Raji (cell line): ENCODE measurements around the gene FCRL5.

Experiments used
- POLR2A ChIP-seq: IDR thresholded peaks from 2 replicates; pipeline ENCODE4 v1.6.1; 2011; ENCODE audit warnings: low read depth, low read length, control low read depth; ENCODE audit not compliant: insufficient read depth

The FCRL5 gene

DNA sequence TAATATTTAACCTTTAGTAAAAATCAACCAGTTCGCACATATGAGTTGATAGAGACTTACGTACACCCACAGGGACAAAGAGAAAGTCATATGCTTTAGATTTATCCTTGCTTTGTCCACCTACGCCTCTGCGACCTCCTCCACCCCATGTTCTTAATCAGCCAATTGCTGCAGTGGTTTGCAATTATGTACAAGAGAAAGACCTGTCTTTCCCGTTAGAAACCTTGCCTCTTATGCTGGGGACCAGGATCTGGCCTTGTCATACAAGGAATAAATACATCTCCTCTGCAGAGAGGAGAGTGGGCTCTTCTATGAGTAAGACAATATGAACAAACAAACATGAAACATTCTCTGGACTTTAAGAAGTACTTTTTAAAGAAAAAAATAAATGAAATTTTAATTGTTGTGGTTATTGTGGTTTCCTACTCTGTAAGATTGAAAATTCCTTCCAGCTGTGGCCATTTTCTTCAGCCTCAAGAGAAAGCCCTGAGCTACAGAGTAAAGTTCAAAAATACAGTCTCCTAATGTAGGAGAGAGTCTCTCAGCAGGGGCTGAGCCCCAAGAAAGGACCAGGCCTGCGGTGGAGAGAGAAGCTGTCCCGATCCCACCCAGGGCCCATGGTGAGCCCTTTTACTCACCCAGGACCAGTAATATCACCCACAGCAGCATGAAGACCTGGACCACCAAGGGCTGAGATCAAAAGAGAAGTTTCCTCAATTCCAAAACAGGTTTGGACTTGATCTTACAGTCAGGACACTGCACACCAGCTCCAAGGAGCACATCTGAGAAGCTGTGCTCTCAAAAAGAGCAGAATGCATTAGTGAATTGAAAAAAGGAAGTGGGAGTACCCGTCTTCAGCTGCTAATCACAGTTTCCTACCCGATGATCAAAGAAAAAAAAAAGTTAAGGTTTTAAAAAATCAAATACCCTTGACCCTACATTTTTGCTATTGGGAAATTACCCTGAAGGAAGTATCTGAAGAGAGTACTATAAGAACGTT is at the start of gene FCRL5:
Gene FCRL5 (minus strand): TSS at position 822 of the 1,000 bp plus-strand sequence. CDS start 153 bp downstream, at position 669.
- TF ChIP-seq POLR2A, result no peak

DNA sequence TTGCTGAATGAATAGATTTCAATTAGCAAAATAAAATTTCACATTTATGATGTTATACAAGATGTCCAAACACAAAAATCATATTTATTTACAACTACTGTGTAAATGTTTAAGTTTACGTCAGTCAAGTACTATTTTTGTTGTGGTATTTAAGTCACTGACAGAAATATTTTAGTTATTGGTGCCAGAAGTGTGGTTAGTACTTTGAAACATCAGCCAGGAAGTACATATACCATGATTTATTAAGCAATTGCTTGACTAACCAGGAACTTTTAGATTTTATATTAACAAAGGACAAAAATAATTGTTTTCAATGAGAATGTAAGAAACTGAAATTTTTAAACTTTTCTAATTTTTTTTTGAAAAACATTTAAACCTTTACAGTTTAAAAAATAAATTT is 47.9 kb upstream of the FCRL5 start:
- no peak for TF ChIP-seq POLR2A

DNA sequence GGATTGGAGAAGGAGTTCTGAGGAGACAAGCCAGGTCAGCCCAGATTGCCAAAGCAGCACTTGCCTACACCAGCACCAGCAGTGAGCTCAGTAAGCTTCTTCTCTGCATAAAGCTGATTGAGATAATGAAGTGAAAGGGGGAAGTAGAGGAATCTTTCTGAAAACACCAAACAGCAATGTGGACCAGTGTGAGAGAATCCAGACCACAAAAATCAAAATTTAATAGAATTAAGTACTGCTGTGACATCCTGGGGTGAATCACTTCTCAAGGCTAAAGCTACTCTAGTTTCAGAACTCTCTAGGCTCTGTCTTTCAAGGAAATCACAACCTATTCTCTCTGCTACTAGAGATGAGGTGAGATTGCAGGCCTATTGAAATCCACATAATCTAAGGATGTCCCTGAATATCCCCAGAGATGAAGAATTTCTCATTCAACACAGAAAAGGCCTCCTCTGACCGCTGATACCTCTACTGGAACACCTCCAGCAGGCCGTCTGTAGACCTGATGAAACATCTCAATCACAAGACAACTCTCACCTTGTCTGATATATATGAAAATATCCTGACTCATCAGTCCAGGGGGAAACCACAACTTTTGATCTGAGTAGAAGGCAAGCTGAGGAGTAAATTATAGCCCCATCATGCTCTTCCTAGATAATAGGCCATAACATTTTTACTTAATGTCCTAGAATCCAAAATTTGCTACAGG is 45.8 kb upstream of the FCRL5 start, which contains the start of gene FCRL4:
Gene FCRL4 (minus strand): TSS at position 127 of the 709 bp plus-strand sequence. CDS start 141 bp downstream, outside the sequence.
- TF ChIP-seq POLR2A, result no peak

DNA sequence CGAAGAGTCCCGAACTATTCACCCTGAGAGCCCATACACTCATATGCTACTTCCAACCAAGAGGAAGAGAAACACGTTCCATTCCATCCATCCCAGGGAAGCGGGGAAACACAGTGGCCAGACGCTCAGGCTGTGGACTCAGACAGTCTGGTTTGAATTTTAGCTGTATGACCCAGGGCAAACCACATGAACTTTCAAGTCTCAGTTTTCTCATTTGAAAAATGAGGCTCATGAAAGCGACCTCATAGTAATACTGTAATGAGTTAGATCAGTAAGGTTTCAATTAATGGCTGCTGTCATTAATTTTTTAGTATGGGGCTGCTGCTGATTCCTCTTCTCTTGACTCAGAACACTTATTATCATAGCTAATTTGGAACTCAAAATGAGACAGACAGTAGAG is 44.1 kb upstream of the FCRL5 start:
- no peak for TF ChIP-seq POLR2A

DNA sequence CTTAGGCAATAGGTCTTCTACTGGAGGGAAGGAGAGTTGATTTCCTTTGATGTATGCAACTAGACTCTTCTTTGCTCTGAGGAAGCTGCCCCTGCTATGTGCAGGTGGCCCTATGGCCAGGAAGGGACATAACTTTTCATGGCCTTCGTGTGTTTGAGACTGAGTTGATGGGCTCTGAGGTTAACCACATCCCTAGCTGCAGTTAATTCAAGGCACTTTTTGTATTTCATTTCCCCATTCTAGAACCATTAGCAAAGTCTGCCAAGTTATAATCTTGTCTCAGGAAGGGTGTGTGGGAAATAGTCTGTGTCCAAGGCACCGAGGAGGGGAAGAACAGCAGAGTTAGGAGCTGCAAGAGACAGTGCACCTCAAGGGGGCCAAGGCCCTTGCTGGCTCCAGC is 43.0 kb upstream of the FCRL5 start:
- TF ChIP-seq POLR2A, result no peak

DNA sequence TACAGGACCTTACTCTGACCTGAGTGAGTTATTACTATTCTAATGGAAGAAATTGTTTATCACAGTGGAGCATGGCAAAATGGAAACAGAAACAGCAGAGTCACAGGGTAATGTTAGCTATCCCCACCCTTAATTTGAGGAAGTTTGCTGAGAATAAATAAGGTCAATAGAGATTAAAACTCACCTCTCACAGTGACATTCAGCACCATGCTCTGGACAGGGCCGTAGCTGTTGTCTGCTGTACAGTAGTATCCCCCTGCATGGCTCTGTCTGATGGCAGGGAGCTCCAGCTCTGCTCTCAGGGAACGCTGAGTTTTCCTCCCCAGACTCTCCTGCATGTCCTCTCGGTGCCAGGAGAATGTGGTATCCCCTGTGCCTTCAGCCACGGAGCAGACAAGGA is 33.7 kb upstream of the FCRL5 start:
- no peak for TF ChIP-seq POLR2A

DNA sequence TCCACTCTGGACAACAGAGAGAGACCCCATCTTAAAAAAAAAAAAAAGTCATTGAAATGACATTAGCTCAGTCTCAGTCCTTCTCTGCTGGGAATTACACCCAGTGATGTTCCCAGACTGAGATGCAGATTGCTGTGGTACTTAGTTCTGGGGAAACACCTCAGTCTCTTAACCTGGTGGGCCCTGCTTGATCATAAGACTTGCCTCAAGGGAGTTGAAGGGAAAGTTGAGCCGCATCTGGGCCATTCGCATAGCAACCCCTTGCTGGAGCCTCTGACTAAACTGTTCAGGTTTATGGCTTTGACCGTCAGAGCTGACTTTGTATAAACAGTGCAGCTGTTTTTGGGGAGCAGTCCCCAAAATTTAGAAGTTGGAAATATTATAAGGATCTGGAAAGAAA is 32.2 kb upstream of the FCRL5 start:
- TF ChIP-seq POLR2A, result no peak

DNA sequence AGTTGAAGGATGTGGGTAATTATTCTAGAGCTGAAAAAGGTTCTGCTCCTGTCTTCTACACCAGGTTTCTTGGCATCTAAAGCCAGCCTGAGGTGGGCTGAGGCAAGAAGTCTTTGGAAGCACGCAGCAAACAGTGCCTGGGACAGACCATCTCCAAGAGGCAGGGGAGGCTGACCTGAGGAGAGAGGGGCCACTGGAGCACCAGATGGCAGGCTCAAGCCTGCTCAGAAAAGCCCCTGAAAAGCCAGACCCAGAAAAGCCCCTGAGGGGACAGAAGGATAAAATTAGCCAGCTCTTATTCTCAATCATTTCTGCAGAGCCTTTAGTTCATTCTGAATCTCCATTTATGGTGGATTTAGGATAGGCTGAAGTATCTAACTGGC is 28.5 kb upstream of the FCRL5 start:
- TF ChIP-seq POLR2A, result no peak

DNA sequence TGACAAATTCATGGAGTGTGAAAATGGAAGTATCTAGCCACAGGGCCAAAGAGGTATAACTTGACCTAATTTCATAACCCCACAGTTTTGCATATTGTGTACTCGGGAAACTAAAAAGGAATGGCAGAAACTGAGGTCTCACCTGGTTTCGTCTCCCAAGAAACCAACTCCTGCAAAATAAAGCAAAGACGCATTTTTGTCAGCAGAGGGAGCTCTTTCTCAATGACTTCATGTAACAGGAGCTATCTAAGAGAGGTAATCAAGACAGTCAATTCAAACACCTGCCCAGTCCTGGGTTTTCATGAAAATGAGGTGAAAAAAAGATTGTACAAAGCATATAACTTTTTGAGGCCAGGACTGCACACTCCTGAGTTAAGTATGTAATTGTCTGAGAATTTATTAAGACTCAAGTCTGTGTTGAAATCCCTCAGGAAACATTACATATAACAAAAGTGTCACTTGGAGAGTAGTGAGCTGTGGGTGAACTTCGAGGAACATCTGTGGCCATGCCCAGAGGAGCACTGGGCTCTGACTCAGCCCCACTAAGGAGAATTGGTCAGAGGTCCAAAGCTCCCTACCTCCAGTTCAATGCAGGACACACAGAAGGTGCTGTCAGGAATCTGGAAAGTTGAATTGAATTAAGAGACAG is 28.0 kb upstream of the FCRL5 start:
- TF ChIP-seq POLR2A, result no peak

DNA sequence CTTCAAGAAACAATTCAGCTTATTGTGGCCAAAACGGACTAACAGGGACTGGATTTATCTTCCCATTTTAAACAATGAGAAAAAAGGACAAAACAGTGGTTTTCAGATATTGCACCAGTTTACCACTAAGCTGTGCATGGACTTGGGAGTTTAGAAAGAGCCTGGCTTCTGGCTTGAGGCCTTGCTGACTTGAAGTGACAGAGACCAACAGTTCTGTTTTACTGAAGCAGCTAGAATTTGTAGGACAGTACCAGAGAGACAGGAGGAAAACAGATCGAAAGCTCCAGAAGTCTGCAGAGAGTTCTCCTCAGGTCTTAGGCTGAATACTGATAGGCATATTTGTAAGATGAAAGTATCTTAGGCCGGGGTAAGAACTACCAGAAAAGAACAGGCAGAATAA is 25.1 kb upstream of the FCRL5 start:
- TF ChIP-seq POLR2A, result no peak

DNA sequence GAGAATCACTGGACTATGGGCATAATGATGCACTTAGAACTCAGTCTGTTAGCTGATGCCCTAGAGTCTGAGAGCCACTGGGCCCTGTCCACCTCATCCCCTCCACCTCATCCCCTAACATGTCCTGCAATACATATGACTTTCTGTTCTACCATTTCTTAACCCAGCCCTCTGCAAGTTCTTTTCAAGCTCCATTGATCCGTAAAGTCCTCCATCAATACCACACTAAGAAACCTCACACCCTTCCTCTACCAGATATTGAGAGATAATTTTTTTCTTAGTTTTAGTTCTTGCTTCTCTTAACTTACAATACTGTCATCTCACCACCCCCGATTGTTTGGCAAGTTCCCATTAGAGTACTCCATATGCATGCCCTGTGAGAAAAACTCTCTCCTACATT is 23.4 kb upstream of the FCRL5 start:
- TF ChIP-seq POLR2A, result no peak

DNA sequence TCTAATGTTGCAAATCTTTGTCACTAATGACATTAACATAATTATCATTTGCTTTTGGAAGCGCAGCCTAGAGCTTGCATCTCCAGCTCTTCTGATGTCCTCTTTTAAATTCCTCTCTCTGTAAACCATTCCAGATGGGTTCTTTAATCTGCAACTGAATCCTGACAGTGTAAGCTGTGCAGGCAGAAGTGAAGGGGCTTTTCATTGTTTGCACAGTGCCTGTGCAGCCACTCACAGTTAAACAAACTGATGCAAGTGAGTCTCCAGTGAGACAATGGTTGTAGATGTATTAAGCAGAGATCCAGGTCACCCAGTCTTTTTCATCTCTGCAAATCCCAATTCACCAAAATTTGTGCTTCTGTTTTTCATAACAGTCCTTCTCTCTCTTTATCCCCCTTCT is 22.5 kb upstream of the FCRL5 start:
- no peak for TF ChIP-seq POLR2A

DNA sequence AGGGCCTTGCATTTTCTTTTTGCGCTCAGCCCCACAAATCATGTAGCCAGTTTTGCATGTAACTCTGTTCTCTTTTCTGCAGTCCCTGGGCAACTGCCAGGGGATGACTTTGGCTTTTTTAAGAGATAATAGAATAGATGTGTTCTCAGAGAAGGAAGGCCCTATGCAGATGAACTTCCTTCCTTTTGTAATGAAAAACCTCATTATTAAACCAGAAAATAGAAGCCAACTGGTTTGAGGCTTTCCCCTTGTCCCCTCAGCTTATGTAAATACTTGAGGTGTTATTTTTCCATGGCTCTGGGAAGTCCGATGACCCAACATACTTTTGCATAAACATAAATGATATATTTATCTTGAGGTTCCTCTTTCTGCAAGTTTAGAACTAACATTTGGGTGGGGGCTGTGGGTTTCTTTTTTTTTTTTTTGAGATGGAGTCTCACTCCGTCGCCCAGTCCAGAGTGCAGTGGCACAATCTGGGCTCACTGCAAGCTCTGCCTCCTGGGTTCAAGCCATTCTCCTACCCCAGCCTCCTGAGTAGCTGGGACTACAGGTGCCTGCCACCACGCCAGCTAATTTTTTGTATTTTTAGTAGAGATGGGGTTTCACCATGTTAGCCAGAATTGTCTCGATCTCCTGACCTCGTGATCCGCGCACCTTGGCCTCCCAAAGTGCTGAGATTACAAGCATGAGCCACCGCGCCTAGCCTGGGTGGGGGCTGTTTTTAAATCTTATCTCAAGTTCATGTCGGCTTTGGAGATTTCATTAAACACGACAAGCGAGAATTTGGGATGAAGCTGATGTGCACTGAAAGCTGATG is 14.4 kb upstream of the FCRL5 start:
- TF ChIP-seq POLR2A, result no peak

DNA sequence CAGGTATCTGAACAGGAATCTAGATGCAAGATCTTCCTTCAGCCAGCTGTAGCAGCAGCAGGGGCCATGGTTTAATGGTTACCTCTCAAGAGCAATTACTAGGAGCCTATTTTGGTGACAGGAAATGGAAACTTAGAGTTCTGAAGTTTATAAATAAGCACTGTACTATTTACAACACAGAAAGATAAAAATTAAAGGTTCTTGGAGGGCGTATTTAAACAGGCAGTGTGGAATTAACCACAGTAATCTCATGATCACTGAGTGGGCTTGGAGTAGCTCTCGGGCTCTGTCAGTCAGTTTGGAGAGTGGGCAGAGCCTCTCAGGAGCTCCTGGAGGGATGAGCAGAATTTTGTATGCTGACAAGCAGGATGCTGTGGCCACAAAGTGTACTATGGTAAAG is 10.2 kb upstream of the FCRL5 start:
- no peak for TF ChIP-seq POLR2A

DNA sequence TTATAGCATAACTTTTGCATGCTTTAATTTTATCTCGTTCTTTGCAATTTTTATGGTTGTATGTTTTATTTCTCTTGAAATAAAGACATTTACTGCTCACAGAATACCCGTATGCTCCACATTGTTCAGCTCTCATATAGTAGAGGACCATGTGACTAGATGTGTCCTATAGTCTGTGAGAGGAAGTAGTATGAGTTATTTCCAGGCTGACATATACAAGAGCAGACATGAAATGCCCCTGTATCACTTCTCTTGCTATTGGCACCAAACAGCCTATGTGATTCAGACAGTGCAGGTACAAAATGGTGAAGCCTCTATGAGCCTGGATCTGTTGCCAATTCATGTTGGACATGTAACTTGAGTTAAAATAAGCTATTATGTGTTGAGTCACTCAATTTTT is 5.8 kb upstream of the FCRL5 start:
- no peak for TF ChIP-seq POLR2A

DNA sequence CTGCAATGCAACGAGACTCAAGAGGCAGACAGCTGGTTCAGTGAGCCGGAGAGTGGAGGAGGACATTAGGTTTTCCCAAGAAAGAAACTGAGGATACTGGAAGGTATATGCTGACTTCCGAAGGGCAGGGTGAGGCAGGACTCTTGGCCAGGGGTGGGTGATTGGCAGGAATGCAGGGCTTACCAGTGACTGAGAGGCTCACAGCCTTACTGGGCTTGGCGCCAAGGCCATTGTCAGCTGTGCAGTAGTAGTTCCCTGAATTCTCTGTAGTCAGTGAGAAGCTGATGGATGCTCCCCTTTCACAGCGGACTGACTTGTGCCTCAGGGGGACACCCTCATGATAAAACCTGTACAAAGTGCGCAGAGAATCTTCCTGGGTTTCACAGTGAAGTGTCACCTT is 9.6 kb downstream of the FCRL5 start:
- TF ChIP-seq POLR2A, result no peak
